Inflammatory macrophage treated with lipopolysaccharide for 1 hour (primary cell): ENCODE data around the gene KRTAP10-1.
"Not testable (repeated sequence)": the region's sequence is repeated elsewhere in the genome, so short reads cannot be mapped to it uniquely, and the experiment has no call there.

Source experiments
- DNase-seq, 2 donors: peaks; one replicate each; pipeline ENCODE4 v3.0.0-alpha.2; 2020 to 2022

The KRTAP10-1 gene

GRCh38 chr21:44514746-44515358 lies 25.1 kb downstream of the KRTAP10-1 start:
- no peak for DNase-seq

GRCh38 chr21:44514218-44514520 lies 25.8 kb downstream of the KRTAP10-1 start:
- DNase-seq = no peak

- DNase-seq = no peak
Measured at GRCh38 chr21:44513389-44514217, 26.4 kb downstream of the KRTAP10-1 start.

GRCh38 chr21:44512496-44513388 lies 27.3 kb downstream of the KRTAP10-1 start:
- DNase-seq = no peak

- DNase-seq = no peak
Measured at GRCh38 chr21:44511938-44512275, 28.1 kb downstream of the KRTAP10-1 start.

GRCh38 chr21:44511219-44511937 lies 28.6 kb downstream of the KRTAP10-1 start:
- no peak for DNase-seq

- DNase-seq = peak; percentile 25 to 35
Measured at GRCh38 chr21:44510508-44511218, 29.3 kb downstream of the KRTAP10-1 start.

GRCh38 chr21:44510109-44510507 lies 29.9 kb downstream of the KRTAP10-1 start:
- DNase-seq = no peak

- no peak for DNase-seq
Measured at GRCh38 chr21:44509539-44509938, 30.5 kb downstream of the KRTAP10-1 start.

GRCh38 chr21:44508711-44509445 lies 31.1 kb downstream of the KRTAP10-1 start:
- DNase-seq = no peak

- no peak for DNase-seq
Measured at GRCh38 chr21:44508426-44508710, 31.6 kb downstream of the KRTAP10-1 start.

GRCh38 chr21:44507673-44508425 lies 32.1 kb downstream of the KRTAP10-1 start:
- DNase-seq = no peak

- no peak for DNase-seq
Measured at GRCh38 chr21:44506279-44507255, 33.4 kb downstream of the KRTAP10-1 start.

- no peak for DNase-seq
Measured at GRCh38 chr21:44505673-44506278, 34.2 kb downstream of the KRTAP10-1 start.

GRCh38 chr21:44503901-44504399 lies 36.0 kb downstream of the KRTAP10-1 start:
- DNase-seq = no peak

GRCh38 chr21:44503006-44503889 lies 36.7 kb downstream of the KRTAP10-1 start:
- not testable (repeated sequence) for DNase-seq

GRCh38 chr21:44502171-44502958 lies 37.6 kb downstream of the KRTAP10-1 start:
- DNase-seq = no peak
